GM12891 (cell line): ENCODE measurements around the gene BCL2L12.

Source experiments
- DNase-seq: peaks from one replicate; pipeline ENCODE4 v3.0.0; 2011; ENCODE audit warnings: low spot score; ENCODE audit not compliant: insufficient read length
- FAIRE-seq: peaks from 2 replicates; lab custom pipeline; 2011; peaks lifted over from hg19 to GRCh38; lab: Jason Lieb, UNC
- PAX5 ChIP-seq: IDR thresholded peaks from 2 replicates; pipeline ENCODE4 v1.6.1; 2011; ENCODE audit warnings: low read length, moderate library complexity, mild to moderate bottlenecking; ENCODE audit not compliant: insufficient read depth, severe bottlenecking
- POLR2A ChIP-seq: IDR thresholded peaks from 2 replicates; pipeline ENCODE4 v1.6.1; 2011; ENCODE audit warnings: low read depth, low read length, control low read depth
- POLR2AphosphoS5 ChIP-seq: IDR thresholded peaks from 2 replicates; pipeline ENCODE4 v1.6.1; 2011; ENCODE audit warnings: low read depth, low read length, control low read depth
- POU2F2 ChIP-seq: IDR thresholded peaks from 2 replicates; pipeline ENCODE4 v1.6.1; 2011; ENCODE audit warnings: low read depth, mild to moderate bottlenecking, control low read depth, low read length, moderate library complexity
- SPI1 ChIP-seq: IDR thresholded peaks from 2 replicates; pipeline ENCODE4 v1.6.1; 2011; ENCODE audit warnings: low read depth, low read length, control low read depth
- TAF1 ChIP-seq: IDR thresholded peaks from 2 replicates; pipeline ENCODE4 v1.6.1; 2011; ENCODE audit warnings: low read depth, low read length, control low read depth

Gene BCL2L12

DNA sequence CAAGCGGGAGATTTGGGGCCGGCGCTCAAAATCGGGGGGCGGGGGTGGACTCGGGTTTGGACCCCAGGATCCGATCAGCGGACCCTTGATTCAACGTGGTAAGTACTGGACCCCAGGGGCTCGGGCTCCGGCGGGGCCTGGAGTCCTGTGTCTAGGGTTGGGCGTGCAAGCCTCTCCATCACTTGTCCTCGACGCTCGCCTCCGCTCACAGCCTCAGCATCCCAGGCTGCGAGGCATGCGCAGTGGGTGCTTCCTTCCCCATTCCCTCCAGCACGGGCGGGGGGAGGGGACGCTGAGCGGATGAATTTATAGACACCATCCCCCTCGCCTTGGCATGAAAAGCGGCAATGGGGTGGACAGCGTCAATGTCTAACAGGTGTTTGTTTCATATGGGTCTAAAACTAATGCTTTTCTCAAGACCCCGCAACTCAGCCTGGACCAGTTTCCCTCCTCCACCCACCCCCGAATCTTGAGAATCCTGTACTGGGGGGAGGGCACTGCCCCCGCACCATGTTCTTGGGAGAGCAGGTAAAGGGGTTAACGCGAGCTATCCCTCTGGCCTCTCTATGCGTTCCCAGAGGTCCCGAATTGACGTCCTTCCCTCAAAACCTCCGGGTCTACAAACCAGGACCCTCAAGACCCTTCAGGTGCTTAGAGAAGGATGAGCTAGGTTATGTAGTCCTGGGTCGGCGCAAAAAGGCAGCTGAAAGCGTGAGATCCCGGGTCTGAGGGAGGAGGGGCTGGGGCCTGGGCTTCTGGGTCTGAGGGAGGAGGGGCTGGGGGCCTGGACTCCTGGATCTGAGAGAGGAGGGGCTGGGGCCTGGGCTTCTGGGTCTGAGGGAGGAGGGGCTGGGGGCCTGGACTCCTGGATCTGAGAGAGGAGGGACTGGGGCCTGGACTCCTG lies 25.8 kb downstream of the BCL2L12 start:
- DNase-seq (no peak), FAIRE-seq (no peak)
- TF ChIP-seq POLR2A: no peak
- TF ChIP-seq POLR2AphosphoS5: no peak

DNA sequence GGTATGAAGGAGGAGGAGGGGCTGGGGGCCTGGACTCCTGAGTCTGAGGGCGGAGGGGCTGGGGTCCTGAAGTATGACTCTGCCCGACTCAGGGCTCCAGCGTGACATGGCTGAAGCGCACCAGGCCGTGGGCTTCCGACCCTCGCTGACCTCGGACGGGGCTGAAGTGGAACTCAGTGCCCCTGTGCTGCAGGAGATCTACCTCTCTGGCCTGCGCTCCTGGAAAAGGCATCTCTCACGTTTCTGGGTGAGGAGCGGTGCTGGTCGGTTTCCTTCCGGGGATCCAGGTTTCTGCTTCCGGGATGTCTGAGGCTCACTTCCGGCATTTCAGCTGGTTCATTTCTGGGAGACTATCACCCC lies 26.4 kb downstream of the BCL2L12 start:
- no peak for DNase-seq
- FAIRE-seq: no peak
- no peak for TF ChIP-seq POU2F2
- TF ChIP-seq TAF1: no peak
- TF ChIP-seq POLR2A: no peak
- no peak for TF ChIP-seq PAX5
- no peak for TF ChIP-seq POLR2AphosphoS5
- no peak for TF ChIP-seq SPI1

DNA sequence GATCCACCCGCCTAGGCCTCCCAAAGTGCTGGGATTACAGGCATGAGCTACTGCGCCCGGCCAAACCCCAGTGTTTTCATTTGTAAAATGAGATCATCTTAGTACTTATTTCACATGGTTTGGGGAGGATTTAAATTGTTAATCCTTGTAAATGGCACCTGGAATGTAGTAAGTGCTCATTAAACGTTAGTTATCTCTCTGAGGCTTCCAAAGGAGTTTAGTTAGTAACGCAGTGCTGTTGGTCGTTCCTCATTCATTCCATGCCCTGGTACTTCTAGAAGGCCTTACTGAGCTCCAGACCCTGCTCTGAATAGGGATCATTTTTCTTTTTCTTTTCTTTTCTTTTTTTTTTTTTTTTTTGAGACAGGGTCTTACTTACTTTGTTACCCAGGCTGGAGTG lies 30.4 kb downstream of the BCL2L12 start:
- TF ChIP-seq POLR2A (no peak), PAX5 (no peak), TAF1 (no peak), POLR2AphosphoS5 (no peak)
- DNase-seq: no peak
- FAIRE-seq: no peak

DNA sequence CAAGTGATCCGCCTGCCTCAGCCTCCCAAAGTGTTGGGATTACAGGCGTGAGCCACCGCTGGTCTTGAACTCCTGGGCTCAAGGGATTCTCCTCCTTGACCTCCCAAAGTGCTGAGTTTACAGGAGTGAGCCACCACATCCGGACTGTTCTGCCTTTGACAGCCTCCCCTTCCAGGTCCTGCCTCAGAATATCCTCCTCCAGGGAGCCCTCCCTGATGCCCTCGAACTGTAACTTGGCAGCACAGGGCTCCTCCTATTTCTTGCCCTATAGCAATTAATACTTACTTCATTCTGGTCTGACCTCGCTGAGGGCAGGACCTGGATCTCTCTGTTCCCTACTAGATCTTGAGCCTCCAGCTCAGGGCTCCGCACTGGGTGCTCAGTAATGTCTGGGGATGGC lies 31.1 kb downstream of the BCL2L12 start:
- no peak for FAIRE-seq
- TF ChIP-seq SPI1 (no peak), POLR2A (no peak), PAX5 (no peak), TAF1 (no peak), POLR2AphosphoS5 (no peak), POU2F2 (no peak)
- DNase-seq: no peak

DNA sequence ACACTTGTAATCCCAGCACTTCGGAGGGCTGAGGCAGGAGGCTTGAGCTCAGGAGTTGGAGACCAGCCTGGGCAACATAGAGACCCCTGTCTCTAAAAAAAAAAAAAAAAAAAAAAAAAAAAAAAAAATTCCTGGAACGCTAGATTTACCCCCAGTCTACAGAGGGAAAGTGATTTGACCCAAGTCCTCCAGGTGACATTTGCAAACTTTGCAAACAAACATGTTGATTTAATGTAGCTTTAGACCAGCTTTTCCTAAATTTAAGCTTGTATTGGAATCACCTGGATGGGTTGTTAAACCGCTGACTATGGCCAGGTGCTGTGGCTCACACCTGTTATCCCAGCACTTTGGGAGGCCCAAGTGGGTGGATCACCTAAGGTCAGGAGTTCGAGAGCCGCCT lies 33.6 kb downstream of the BCL2L12 start:
- DNase-seq (no peak), FAIRE-seq (no peak)
- TF ChIP-seq POLR2A (no peak), TAF1 (no peak), PAX5 (no peak), POU2F2 (no peak), SPI1 (no peak), POLR2AphosphoS5 (no peak)

DNA sequence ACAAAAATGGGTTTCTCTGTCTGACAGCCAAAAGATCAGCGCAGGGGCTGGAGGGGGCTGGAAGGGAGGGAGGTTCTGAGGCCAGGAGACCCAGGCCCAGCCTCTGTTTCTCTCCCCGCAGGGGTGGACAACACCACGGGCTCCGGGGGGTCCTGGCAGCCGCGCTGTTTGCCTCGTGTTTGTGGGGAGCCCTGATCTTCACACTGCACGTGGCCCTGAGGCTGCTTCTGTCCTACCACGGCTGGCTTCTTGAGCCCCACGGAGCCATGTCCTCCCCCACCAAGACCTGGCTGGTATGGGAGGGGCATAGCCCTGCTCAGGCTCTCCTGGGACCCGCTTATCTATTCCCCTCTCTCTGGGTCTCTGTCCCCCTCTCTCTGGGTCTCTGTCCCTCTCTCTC lies 34.8 kb downstream of the BCL2L12 start:
- no peak for TF ChIP-seq SPI1
- TF ChIP-seq POLR2A: no peak
- TF ChIP-seq TAF1: no peak
- TF ChIP-seq POLR2AphosphoS5: no peak
- TF ChIP-seq PAX5: no peak
- FAIRE-seq: no peak
- no peak for DNase-seq

DNA sequence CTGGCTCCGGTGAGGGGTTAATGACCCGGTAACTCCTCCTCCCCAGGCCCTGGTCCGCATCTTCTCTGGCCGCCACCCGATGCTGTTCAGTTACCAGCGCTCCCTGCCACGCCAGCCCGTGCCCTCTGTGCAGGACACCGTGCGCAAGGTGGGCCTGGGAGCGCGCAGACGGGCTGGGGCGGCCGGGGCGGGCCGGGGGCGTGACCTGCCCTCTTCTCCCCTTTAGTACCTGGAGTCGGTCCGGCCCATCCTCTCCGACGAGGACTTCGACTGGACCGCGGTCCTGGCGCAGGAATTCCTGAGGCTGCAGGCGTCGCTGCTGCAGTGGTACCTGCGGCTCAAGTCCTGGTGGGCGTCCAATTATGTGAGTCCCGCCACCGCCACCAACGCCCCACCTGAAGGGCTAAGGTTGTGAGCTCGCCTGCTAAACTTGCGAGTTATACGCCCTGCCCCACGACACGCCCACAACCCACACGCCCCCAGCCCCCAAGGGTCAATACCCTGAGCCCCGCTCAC lies 35.6 kb downstream of the BCL2L12 start:
- no peak for TF ChIP-seq POLR2A
- no peak for DNase-seq
- no peak for FAIRE-seq

DNA sequence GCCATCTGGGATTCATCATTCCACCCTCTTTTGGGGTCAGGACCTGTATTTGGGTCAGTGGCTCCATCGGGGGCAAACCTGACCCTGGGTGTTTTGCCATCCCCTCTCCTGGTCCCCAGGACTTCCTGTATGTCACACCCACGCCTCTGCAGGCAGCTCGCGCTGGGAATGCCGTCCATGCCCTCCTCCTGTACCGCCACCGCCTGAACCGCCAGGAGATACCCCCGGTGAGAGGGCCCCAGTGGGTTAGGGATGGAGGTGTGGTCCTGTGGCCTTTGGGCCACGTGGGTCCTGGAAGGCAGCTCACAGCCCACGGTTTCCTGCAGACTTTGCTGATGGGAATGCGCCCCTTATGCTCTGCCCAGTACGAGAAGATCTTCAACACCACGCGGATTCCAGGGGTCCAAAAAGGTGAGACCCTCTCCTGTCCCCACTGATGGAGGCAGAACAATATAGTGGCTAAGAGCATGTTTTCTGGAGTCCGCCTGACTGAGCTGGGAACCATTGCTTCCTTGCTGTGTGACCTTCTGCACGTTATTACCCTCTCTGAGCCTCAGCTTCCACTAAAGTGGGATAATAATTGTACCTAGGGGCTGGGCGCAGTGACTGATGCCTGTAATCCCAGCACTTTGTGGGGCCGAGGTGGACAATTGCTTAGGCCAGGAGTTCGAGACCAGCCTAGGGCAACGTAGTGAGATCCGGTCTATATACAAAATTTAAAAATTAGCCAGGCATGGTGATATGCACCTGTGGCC lies 39.3 kb downstream of the BCL2L12 start:
- no peak for TF ChIP-seq TAF1
- TF ChIP-seq POU2F2: no peak
- no peak for TF ChIP-seq PAX5
- no peak for TF ChIP-seq POLR2AphosphoS5
- no peak for TF ChIP-seq POLR2A
- TF ChIP-seq SPI1: no peak
- FAIRE-seq (no peak), DNase-seq (no peak)

DNA sequence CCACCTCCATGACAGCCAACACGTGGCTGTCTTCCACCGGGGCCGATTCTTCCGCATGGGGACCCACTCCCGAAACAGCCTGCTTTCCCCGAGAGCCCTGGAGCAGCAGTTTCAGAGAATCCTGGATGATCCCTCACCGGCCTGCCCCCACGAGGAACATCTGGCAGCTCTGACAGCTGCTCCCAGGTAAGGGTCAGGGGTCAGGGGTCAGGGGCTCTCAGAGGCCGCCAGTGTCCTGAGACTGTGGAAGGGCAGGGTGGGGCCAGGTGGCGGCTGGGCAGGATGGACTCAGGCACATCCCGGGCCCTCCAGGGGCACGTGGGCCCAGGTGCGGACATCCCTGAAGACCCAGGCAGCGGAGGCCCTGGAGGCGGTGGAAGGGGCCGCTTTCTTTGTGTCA lies 40.2 kb downstream of the BCL2L12 start:
- TF ChIP-seq POU2F2: no peak
- TF ChIP-seq POLR2AphosphoS5: no peak
- DNase-seq: no peak
- FAIRE-seq: no peak

DNA sequence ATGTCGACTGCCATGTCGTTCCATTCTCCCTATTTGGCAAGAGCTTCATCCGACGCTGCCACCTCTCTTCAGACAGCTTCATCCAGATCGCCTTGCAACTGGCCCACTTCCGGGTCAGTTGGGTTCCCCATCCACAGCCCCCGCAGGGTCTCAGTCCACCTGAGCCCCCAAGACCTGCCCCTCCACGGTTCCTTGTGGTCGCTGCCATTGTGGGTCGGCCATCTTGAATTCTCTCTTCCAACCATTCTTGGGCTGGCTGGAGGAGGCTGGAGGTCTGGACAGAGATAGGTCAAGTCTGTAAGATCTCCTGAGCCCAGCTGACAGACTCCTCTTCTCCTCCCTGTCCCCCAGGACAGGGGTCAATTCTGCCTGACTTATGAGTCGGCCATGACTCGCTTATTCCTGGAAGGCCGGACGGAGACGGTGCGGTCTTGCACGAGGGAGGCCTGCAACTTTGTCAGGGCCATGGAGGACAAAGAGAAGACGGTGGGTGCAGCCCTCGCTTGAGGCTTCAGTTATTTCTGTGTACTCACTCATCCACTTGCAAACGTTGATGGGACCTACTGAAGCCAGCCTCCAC lies 44.7 kb downstream of the BCL2L12 start:
- no peak for FAIRE-seq
- no peak for TF ChIP-seq POLR2A
- no peak for TF ChIP-seq SPI1
- no peak for TF ChIP-seq TAF1
- no peak for TF ChIP-seq POLR2AphosphoS5
- TF ChIP-seq POU2F2: no peak
- no peak for TF ChIP-seq PAX5
- no peak for DNase-seq
